ENCODE results near the gene NPTXR.

- TF ChIP-seq CTCF (IDR thresholded peaks at IDR 0.05) (no peak), EP300 (IDR thresholded peaks at IDR 0.05) (no peak), POLR2A (IDR thresholded peaks at IDR 0.05) (no peak), POLR2AphosphoS5 (IDR thresholded peaks at IDR 0.05) (no peak)
Measured at GRCh38 chr22:38881997-38882879, 38.4 kb upstream of the NPTXR start.
